ENCODE data around the gene CASP7.

CASP7 gene

DNA sequence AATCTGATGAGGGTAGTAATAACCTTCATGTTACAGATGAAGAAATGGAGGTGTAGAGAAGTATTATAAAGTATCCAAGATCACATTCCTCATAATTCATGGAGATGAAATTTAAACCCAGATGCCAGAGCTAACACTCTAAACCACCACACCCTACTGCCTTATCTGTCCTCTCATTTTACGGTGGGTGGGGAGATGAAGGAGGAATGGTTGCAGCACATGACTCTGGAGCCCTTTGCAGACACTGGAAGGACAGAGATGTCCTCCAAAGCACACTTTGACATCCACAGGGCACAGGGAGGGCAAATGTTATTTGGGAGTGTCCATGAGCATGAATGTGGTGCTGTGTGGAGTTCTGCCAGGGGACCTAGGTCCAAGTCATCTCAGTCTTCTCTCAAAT is 72.8 kb downstream of the CASP7 start:
- Histone ChIP-seq H3K79me2 (ENCODE audit: insufficient read depth, low read length) (no peaks in the 10 kb centered on the region), H3K9ac (ENCODE audit: low read length) (no peak overlapping the region), H3K9me2 (replicated peaks; ENCODE audit: insufficient read depth, low read length) (no peaks in the 10 kb centered on the region), H2AFZ (ENCODE audit: low read depth, low read length, severe bottlenecking) (no peak overlapping the region), H3K9me3 (ENCODE audit: insufficient read depth, low read length) (no peaks in the 10 kb centered on the region), H3K27ac (ENCODE audit: low read depth, low read length) (no peak overlapping the region), H3K4me2 (ENCODE audit: low read depth, low read length, poor library complexity, severe bottlenecking) (no peak overlapping the region), H3F3A (ENCODE audit: insufficient read depth) (no peaks in the 10 kb centered on the region), H4K20me1 (ENCODE audit: low read depth, low read length) (no peaks in the 10 kb centered on the region), H3K36me3 (ENCODE audit: low read length) (no peaks in the 10 kb centered on the region), H3K27me3 (ENCODE audit: low read length) (no peaks in the 10 kb centered on the region), H3K4me3 (ENCODE audit: insufficient read depth, low read length, poor library complexity, severe bottlenecking) (no peak overlapping the region)
- TF ChIP-seq, protein P1, sequence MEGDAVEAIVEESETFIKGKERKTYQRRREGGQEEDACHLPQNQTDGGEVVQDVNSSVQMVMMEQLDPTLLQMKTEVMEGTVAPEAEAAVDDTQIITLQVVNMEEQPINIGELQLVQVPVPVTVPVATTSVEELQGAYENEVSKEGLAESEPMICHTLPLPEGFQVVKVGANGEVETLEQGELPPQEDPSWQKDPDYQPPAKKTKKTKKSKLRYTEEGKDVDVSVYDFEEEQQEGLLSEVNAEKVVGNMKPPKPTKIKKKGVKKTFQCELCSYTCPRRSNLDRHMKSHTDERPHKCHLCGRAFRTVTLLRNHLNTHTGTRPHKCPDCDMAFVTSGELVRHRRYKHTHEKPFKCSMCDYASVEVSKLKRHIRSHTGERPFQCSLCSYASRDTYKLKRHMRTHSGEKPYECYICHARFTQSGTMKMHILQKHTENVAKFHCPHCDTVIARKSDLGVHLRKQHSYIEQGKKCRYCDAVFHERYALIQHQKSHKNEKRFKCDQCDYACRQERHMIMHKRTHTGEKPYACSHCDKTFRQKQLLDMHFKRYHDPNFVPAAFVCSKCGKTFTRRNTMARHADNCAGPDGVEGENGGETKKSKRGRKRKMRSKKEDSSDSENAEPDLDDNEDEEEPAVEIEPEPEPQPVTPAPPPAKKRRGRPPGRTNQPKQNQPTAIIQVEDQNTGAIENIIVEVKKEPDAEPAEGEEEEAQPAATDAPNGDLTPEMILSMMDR (IDR thresholded peaks at IDR 0.05; ENCODE audit: insufficient read depth, low read length, poor library complexity, severe bottlenecking) = no peak
- TF ChIP-seq EZH2phosphoT487 (conservative IDR thresholded peaks at IDR 0.05; ENCODE audit: low read length) = no peak

DNA sequence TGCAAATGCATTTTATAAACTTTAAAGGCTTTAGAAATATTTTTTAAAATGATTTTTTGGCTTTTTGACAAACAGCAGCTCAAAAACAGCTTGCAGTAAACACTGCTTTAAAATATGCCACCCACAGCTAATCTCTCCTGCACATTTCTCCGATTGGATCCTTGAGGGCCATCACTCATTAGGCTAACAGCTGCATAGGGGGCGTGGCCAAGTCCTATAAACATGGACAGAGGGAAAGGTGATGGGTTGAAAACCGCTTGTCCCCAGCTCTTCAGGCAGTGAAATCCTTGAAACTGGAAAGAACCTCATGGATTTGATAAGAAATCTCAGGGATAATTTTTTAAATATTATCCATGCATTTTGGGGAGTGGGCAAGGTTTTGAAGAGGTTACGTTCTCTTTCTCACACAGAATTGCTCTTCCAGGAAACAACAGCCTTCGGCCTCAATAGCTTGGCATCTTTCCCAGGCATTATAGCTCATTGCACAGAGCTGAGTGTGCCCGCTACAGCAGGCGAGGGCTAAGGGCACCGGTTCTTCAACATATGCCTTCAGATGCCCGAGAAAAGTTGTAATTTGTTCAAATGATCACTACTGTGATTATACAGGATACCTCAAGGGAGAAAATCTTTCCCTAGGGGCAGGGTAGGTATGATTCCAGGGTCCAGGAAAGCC is 73.4 kb downstream of the CASP7 start:
- Histone ChIP-seq H3K4me3 (ENCODE audit: insufficient read depth, low read length, poor library complexity, severe bottlenecking) (no peak overlapping the region), H3F3A (ENCODE audit: insufficient read depth) (no peaks in the 10 kb centered on the region), H3K4me2 (ENCODE audit: low read depth, low read length, poor library complexity, severe bottlenecking) (no peak overlapping the region), H2AFZ (ENCODE audit: low read depth, low read length, severe bottlenecking) (no peak overlapping the region), H3K27ac (ENCODE audit: low read depth, low read length) (no peak overlapping the region), H4K20me1 (ENCODE audit: low read depth, low read length) (no peaks in the 10 kb centered on the region), H3K36me3 (ENCODE audit: low read length) (no peaks in the 10 kb centered on the region), H3K79me2 (ENCODE audit: insufficient read depth, low read length) (no peaks in the 10 kb centered on the region), H3K27me3 (ENCODE audit: low read length) (no peaks in the 10 kb centered on the region), H3K9ac (ENCODE audit: low read length) (no peak overlapping the region), H3K9me3 (ENCODE audit: insufficient read depth, low read length) (no peaks in the 10 kb centered on the region), H3K9me2 (replicated peaks; ENCODE audit: insufficient read depth, low read length) (no peaks in the 10 kb centered on the region)
- no peak for TF ChIP-seq EZH2phosphoT487 (conservative IDR thresholded peaks at IDR 0.05; ENCODE audit: low read length)
- TF ChIP-seq, protein P1 (IDR thresholded peaks at IDR 0.05; ENCODE audit: insufficient read depth, low read length, poor library complexity, severe bottlenecking) = no peak

DNA sequence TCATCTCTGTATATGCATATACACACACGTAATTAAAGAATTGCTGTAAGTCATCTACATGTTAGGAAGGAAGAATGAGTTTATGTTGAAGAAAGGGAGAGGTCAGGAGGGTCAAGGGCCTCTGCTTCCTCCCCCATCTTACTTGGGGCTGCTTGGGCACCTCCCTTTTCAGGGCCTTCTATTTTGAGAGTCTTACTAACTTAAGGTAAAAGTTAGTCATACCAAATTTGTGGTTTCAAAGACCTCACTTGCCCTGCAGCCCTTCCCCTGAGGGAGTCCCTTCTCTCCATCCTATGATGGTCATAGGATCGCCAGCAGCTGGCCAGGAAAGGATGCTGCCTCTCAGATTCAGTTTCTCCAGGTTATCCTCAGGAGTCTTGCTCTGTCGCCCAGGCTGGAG is 74.4 kb downstream of the CASP7 start:
- H3K36me3 ChIP-seq (ENCODE audit: low read length) = no peaks in the 10 kb centered on the region
- H4K20me1 ChIP-seq (ENCODE audit: low read depth, low read length) = no peaks in the 10 kb centered on the region
- no peak overlapping the region for H3K27ac ChIP-seq (ENCODE audit: low read depth, low read length)
- H3K9me2 ChIP-seq (replicated peaks; ENCODE audit: insufficient read depth, low read length) = no peaks in the 10 kb centered on the region
- H3K9ac ChIP-seq (ENCODE audit: low read length) = no peak overlapping the region
- H3K9me3 ChIP-seq (ENCODE audit: insufficient read depth, low read length) = no peaks in the 10 kb centered on the region
- no peak overlapping the region for H3K4me3 ChIP-seq (ENCODE audit: insufficient read depth, low read length, poor library complexity, severe bottlenecking)
- H3K27me3 ChIP-seq (ENCODE audit: low read length) = no peaks in the 10 kb centered on the region
- no peaks in the 10 kb centered on the region for H3F3A ChIP-seq (ENCODE audit: insufficient read depth)
- H2AFZ ChIP-seq (ENCODE audit: low read depth, low read length, severe bottlenecking) = no peak overlapping the region
- H3K79me2 ChIP-seq (ENCODE audit: insufficient read depth, low read length) = no peaks in the 10 kb centered on the region
- no peak overlapping the region for H3K4me2 ChIP-seq (ENCODE audit: low read depth, low read length, poor library complexity, severe bottlenecking)
- TF ChIP-seq EZH2phosphoT487 (conservative IDR thresholded peaks at IDR 0.05; ENCODE audit: low read length) = no peak
- TF ChIP-seq, protein P1 (IDR thresholded peaks at IDR 0.05; ENCODE audit: insufficient read depth, low read length, poor library complexity, severe bottlenecking) = no peak

Measured in SU-DHL-6 (cell line).